COLO668 (cell line): ENCODE measurements around the gene KDELR3.

Source experiments
- DNase-seq: peaks from one replicate; lab custom pipeline; 2025; ENCODE audit not compliant: unreplicated experiment; lab: John Stamatoyannopoulos, UW

KDELR3 gene

DNA sequence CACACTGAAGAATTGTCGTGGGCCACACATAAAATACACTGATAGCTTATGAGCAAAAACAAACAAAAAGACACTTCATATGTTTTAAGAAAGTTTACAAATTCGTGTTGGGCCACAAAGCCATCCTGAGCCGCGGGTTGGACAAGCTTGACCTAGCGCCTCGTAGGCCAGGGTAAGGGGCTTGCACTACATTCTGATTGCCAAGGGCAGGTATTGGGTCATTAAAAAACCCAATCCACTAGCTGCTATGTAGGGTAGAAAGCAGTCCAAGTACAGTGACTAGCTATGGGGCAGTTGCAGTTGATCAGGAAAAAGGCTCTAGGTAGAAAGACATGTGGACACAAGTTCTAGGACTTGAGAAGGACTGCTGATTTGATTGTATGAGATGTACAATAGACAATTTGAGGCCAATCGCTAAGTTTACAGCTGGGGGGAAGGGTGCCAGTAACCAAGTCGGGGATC, 14.0 kb downstream of the KDELR3 start:
- no peak for DNase-seq

DNA sequence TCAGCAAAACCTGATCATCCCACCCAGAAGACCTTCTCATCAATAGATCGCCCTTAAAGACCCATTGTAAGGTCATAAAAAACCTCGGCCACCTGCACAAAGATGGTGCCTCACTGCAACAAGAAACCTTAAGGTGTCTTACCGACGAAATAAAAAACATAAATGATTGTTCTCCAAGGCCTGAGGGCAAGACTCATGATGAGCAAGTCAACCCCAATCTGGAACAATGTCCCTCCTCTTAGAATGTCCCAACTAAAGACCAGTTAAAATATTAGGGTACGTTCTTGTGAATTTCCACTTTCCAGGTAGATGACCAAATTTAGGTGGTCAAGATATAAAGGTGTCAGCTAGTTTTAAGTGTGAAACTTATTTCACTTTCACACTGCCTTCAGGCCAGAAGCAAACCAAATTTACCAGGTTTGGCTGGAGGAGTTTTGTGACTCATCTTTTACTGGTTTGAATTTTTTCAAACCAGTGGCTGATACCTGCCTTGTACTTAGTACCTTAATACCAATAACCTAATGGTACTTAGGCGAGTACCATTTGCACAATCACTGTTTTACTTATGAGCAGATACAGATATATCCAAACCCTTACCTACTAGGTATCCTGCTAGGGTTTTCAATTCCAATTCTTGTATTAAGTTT, 14.9 kb downstream of the KDELR3 start:
- DNase-seq, result no peak

DNA sequence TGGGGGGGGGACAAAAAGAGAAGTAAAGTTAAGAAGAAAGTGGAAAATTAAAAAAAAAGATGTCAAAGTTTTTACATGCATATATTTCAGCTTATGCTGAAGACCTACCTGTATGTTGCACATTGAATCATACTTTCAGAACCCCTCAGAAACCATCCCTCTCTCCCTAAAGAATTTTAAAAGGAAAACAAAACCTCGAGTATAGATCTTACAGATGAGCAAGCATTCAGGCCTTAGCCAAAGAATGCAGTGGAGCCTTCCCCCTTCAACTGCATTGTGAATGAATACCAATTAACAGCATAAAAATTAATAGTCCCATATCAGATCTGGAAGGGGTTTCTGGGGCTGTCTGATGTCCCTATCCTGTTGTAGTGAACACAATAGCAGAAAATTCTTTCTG, 16.3 kb downstream of the KDELR3 start:
- DNase-seq, result no peak

DNA sequence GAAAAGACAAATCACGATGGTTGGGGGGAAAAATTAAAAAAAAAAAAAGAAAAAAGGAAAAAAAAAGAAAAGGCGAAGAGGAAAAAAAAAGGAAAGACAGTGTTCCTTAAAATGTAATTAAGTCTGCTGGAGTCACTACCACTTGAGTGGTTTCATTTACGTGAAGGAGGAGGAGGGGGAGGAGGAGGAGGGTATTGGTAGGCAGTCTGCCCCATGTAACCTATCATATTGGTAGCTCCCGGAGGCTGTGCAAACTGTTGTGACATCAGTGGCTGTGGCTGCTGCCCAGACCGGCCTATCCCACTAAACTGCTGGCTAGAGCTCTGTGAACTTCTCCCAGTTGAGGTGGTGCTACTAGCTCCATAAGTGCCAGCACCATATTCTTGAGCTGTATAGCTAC, 17.9 kb downstream of the KDELR3 start:
- no peak for DNase-seq

DNA sequence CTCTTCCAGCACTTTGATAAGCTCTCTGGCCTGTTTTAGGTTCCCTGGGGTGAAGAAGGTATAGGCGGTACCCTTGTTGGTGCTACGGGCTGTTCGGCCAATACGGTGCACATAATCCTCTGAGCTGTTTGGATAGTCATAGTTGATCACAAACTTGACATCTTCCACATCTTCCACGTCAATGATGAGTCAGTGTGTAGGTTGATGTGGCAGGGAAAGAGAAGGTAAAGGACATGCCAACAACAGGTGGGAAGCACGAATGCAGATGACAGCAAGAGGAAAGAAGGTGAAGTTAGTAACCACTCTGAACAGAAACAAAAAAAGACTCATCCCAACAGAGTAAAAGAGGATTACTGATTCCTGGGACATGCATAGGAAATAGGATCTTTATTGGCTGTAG, 20.1 kb downstream of the KDELR3 start:
- DNase-seq, result no peak

DNA sequence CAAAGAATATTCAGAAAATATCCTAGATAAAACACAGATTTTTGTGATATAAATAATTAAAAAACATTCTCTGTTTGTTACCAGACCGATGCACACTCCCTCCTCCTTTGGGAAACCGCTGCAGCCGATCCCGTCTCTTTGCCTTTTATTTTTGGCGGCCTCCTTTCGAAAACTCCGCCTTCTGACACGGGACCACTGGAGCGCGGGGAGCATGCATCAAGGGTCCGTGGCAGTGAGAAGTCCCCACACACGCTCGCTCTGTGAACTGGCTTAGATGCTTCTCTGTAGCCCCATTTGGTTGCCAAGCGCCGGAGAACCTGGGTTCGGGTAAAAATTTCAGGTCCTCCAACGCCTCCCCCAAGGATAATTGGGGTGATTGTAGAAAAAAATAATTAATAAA, 21.2 kb downstream of the KDELR3 start:
- DNase-seq, result no peak

DNA sequence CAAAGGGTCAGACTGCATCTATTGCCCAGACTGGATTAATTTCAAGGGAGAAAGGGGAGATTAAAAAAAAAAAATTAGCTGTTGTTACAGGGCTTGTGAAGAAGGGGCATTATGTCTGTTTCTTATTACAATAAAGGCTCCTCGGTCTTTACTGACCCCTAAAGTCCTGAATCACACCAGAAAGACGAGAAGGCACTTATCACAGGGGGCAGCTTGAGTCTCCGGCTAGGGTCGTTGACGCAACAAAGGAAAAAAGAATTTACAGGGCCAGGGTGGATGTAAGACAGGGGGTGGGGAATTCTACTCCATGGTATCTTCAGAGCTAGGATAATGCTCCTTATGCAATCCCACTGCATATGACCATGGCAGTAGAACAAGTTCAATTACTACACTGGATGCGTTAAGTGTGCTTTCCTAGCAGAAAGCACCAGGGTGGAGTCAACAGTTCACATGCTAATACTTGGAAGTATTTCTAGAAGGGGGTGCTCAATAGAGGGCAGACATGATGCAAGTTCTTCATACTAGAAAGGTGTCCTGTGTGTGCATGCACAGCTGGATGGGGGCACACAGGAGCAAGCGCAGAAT, 21.8 kb downstream of the KDELR3 start:
- no peak for DNase-seq

DNA sequence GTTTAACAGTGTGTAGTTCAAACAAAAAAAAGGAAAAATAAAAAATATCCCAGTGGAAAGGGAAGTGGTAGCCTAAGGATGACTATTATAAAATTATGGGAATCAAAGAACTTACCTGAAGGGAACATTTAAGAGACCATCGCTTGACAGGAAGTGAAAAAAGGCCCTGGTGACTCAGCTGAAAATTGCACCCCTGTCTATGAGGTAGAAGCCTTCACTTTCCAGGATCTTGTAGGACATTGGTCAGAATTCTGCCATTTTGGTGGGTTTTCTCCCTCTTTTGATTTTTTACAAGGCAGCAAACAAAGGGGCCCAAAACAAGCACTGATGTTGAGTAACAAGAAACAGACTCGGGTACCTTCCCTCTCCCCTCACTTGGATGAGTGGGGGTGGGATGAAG, 22.6 kb downstream of the KDELR3 start:
- DNase-seq, result no peak

DNA sequence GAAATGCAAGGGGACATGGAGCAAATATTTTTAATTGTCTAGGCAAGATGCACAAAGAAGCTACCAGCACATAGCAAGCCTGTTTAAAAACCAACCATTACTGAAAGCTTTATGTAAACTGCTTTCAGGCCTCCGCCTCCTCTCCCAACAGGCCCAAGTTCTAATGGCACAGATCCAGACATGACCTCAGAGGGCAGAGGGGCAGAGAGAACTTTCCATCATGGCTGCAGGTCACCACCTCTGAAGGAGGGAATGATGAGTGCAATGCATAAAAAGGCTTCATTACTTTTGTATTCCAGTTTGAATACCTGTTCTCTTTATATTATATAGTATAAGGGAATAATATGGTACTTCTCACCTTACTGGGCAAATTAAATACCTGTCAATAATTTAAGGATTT, 23.0 kb downstream of the KDELR3 start:
- DNase-seq, result no peak

DNA sequence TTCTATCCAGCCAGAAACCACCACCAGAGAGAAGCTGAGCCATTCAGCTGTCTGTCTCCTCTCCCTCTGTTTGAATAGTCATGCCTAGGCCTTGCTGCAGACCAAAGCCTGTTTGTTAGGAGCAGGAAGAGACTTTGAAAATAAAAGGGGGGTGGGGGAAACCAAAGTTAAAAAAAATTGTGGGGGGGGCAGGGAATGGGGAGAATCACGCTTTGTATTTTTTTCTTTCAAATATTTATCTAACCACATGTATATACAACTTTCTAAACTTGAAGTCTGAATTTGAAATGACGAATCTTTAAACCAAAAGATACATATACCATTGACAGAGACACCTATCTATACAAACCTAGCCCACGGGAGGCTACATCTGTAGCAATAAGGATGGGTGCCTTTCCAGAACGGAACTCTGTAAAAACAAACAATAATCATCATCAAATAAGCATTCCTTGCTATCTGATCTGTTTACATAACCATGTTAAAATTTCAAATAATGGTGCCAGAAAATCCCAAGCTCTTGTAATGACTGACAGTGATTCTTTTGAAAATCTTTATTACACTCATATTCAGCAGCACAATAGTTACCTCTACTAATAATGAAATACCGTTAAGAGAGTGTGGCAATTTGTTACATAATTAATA, 23.9 kb downstream of the KDELR3 start:
- DNase-seq, result no peak

DNA sequence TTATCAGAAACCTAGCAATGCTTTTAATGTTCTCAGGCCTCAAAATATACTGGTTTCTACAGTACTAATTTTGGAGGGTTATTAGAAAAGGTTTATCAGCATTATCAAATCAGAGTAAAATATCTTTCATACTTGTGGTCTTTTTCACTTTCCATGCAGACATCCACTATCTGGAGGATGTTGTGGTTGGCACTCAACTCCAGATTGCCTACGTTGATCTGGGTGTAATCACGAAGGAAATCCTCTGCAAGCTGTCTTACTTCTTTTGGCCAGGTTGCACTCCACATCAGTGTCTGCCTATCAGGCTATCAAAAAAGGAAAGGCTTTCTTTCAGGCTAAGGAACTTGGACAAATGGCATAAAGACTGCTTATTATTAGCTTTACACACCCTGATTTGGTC, 26.6 kb downstream of the KDELR3 start:
- DNase-seq, result no peak

DNA sequence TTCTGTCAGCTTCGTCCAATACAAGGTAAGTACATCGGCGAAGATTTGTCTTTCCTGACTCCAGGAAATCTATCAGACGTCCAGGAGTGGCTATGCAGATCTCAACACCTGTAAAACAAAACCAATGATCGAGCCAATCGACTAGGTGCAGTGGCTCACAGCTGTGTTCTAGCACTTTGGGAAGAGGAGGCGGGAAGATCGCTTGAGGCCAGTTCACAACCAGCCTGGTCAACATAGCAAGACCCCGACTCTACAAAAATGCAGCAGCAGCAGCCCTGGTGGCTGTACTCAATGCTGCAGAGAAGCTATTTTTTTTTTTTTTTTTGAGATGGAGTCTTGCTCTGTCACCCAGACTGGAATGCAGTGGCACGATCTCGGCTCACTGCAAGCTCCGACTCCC, 27.0 kb downstream of the KDELR3 start:
- DNase-seq, result no peak

DNA sequence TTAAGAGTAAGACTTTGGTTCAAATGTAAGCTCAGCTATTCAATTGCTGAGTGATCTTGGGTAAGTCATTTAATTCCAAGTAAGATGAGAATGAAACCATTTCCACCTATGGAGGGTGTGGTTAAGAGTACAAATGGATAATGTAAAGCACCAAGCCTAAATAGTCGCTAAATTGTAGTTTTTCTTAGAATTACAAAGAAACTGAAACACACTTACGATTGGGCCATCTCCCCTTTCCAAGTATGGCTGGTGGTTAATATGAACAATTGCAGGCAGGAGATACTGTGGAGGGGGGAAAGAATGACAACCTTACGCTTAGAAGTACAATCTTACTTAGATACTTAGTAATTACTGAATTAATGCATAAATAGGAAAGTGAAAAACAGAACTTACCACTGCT, 30.0 kb downstream of the KDELR3 start:
- DNase-seq, result no peak

DNA sequence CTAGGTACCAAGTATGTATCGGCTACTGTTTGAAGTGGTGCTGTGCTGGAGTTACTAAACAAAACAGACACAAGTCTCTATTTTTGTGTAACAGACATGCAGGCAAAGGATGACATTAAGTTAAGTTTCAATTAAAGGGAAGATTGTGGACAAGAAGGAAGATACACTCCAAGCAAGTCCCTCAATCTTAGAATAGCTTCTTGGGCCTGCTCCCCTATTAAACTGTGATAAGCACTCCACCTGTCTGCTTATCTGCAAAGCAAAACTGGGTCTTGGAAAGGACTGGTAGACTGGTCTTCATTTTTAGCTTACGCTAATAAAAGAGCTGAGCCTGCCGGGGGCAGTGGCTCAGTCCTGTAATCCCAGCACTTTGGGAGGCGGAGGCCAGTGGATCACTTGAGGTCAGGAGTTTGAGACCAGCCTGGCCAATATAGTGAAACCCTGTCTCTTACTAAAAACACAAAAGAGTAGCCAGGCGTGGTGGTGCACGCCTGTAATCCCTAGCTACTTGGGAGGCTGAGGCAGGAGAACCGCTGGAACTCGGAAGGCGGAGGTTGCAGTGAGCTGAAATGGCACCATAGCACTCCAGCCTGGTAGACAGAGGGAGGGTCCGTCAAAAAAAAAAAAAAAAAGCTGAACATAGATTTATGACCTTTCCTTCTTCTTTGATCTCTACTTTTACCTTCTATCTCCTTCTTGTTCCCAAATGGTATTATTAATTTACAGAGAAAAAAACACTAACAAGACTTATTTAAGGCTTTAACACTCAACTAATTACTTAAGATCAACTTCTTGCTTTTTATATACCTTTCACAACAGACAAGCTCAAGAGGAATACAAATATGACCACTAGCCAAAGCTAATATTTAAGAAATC, 34.1 kb downstream of the KDELR3 start:
- DNase-seq, result no peak

DNA sequence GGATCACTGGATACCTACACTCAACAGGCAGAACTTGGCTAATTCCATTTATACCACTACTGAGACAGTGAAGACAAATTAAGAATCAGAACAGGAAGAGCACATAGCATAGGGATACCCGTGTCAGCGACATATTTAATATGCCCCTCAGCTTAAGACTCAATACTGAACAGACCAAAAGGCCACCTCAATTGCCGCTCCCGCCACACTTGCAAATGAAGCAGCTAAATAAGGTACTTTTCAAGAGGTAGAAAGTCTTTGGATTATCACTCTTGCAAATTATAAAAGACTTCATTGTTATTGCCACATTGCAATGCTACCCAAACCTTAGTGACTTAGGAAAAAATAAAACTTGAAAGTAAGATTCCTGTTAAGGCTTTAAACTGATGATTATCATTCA, 35.1 kb downstream of the KDELR3 start:
- no peak for DNase-seq

DNA sequence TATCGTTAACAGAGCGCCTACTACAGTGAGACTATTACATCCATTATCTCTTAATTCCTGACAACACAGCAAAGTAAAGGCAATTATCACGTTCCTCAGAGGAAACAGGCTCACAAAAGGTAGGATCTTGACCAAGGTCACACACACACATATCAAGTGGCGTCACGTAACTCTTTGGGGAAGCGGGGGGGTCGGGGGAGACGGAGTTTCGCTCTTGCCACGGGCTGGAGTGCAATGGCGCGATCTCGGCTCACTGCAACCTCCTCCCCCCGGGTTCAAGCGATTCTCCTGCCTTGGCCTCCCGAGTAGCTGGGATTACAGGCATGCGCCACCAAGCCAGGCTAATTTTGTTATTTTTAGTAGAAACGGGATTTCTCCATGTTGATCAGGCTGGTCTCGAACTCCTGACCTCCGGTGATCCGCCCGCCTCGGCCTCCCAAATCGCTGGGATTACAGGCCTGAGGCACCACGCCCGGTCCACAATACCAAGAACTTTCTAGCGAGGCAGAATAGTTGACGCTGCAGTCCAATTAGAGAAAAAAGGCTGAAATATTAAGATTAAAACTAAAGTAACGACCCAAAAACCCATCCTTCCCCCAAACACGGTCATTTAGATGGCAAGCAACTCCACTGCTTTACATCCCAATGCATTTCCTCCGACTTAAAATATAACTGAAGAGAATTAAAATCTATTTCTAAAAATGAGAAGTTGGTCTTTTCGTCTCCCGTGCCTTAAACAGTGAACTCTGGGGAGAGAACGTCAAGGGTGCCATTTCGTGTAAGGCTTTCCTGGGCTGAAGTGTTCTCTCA, 37.0 kb downstream of the KDELR3 start:
- peak; percentile 25 for DNase-seq

DNA sequence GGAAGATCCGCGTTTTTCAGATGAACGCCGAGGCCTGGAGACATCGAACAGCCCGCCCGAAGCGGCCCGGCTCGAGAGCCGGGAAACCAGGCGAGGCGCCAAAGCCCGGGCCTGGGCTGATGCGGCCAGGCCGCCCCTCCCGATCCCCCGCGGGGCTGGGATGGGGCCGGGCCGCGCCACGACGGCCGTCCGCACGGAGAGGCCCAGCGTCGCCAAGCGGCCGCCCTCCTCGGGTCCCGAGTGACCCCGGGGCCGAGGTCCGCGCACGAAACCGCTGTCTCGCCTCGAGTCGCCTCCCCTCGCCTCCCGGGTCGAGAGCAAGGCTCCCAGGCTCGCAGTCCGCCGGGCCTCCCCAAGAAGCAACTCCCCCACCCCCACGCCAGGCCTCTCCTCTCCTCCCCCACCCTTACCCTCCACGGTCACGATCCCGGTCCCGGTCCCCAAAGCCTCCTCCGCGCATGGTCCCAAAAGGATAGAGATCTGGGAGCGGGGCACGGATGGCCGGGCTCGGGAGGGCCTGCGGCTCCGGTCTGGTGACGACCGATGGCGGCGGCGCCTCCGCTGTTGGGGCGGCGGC, 37.7 kb downstream of the KDELR3 start:
- DNase-seq, result peak; percentile 79

DNA sequence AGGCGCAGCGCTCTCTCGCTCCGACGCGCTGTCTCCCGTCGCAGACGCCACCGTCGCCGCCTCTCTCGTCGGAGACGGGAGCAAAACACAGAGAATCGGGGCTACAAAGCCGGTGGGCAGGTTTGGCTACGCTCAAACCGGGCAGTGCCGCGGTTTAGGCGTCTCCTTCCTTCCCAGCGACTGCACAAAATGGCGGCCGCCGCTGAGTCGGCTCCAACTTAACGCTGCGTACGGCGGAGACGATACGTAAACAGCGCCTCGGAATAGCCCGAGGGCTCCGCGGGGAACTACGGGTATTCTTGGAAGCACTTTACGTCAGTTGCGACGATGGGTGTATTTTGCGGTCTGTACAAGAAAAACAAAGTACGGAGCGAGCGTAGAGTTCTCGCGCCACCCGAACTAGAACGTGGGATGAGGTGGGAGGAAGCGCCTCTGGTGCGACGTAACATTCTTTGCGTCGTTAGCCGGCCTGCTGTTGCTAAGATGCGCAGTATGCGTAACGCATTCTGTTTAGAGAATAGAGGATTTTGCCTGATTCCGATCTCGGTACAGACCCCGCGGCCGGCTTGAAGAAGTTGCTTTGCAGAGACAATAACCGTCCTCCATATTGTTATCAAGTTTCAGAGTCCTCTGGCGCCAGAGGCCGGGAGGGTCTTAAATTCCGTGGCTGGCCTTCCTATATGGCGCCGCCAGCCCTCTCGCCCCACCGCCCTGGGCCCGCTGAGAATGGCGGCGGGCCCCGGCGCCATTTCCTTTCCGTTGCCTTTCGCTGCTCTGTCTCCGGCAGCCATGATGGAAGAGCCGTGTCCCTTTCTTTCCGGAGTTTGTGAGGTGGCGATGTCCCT, 38.4 kb downstream of the KDELR3 start, which contains the start of gene DDX17:
TSS of gene DDX17 (minus strand) at position 194 of the 845 bp plus-strand sequence.
- peak; percentile 90 for DNase-seq

DNA sequence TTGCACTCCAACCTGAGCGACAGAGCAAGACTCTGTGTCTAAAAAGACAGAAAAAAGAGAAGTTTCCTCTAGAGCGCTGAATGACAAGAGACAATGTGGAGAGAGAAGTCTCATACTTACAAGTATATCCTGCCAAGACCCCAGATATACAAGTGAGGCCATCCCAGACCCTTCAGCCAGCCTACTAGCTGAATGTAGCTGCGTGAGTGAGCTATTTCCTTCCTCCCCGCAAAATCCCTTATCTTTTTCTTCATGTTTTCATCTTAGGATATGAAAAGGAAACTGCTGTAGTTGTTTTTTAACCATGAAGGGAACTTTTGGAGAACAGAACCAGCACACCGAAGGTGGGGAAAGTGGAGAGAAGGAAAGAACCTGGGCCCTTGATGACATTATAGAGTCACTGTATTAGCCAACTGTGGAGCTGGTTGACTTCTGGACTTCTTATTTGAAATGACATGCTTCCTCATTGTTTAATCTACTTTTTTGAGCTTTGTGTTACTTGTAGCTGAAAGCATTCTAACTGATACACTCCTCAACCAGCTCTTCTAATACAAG, 42.6 kb downstream of the KDELR3 start:
- DNase-seq, result no peak
